Endothelial cell of umbilical vein (primary cell): ENCODE results near the gene IQCB1. TPM values are rescaled to one million over a fixed set of nuclear protein-coding genes. Genes with fewer than 3 reads are reported as not detected.

Experiments used
- BruUV-seq: library from RNA; stranded (reverse); fragments of 400-500 nt; replicated peaks from 2 replicates; lab custom pipeline; 2021; lab: Mats Ljungman, UMichigan
- CTCF ChIA-PET: fragments of 300-600, 350-600 bp; sonication (Branson Sonifier 250); formaldehyde crosslinking; loops from one replicate; lab custom pipeline; 2021; ENCODE audit warnings: antibody characterized with exemption, inconsistent platforms; lab: Charles Lee
- POLR2A ChIA-PET: fragments of 300-600, 350-600 bp; sonication (Branson Sonifier 250); formaldehyde crosslinking; loops from one replicate; lab custom pipeline; 2021; ENCODE audit warnings: antibody characterized with exemption, inconsistent platforms; lab: Charles Lee
- DNase-seq: peaks from one replicate; pipeline ENCODE4 v3.0.0-alpha.2; 2011; ENCODE audit warnings: low read depth, low spot score
- FAIRE-seq: peaks from 2 replicates; lab custom pipeline; 2011; peaks lifted over from hg19 to GRCh38; lab: Jason Lieb, UNC
- H2AFZ ChIP-seq: 2 replicates; pipeline ENCODE4 v1.6.0; 2012; ENCODE audit warnings: low read depth, low read length, control low read depth, inconsistent platforms
- H3K27ac ChIP-seq: 2 replicates; pipeline ENCODE4 v1.5.1; 2011; ENCODE audit warnings: low read depth, mild to moderate bottlenecking, control low read depth, low read length, moderate library complexity; ENCODE audit not compliant: insufficient read depth
- H3K27me3 ChIP-seq, 2 experiments: 2 replicates each; pipeline versions ENCODE4 v1.6.0 to v1.6.1; 2011; ENCODE audit warnings: low read length in 2 of 2, mixed read lengths in 1 of 2; ENCODE audit not compliant: control insufficient read depth in 2 of 2, insufficient read depth in 2 of 2
- H3K36me3 ChIP-seq, 2 experiments: 2 replicates in 1 of 2; 3 replicates in 1 of 2; pipeline ENCODE4 v1.5.1; 2011; ENCODE audit warnings: low read length in 2 of 2, mild to moderate bottlenecking in 1 of 2, moderate library complexity in 1 of 2; ENCODE audit not compliant: control insufficient read depth in 2 of 2, insufficient read depth in 2 of 2; ENCODE audit errors: extremely low read depth in 1 of 2
- H3K4me1 ChIP-seq: 3 replicates; pipeline ENCODE4 v1.5.1; 2011; ENCODE audit warnings: mild to moderate bottlenecking, low read length; ENCODE audit not compliant: control insufficient read depth, insufficient read depth; ENCODE audit errors: extremely low read depth
- H3K4me2 ChIP-seq: 2 replicates; pipeline ENCODE4 v1.6.1; 2011; ENCODE audit warnings: low read length, control low read depth, mixed read lengths; ENCODE audit not compliant: insufficient read depth
- H3K4me3 ChIP-seq, 3 experiments: fragments of 200-600 bp in 1 of 3; sonication (generic), shearing (Covaris generic) in 1 of 3; replicated peaks in 1 of 3; 2 replicates each; pipeline ENCODE4 v1.5.1; 2011 to 2016; ENCODE audit warnings: control low read depth in 3 of 3, low read length in 3 of 3, mild to moderate bottlenecking in 2 of 3, inconsistent platforms in 1 of 3, low read depth in 1 of 3, moderate library complexity in 1 of 3; ENCODE audit not compliant: insufficient read depth in 1 of 3
- H3K79me2 ChIP-seq: 2 replicates; pipeline ENCODE4 v1.6.0; 2012; ENCODE audit warnings: low read length, inconsistent platforms; ENCODE audit not compliant: control insufficient read depth, insufficient read depth
- H3K9ac ChIP-seq: replicated peaks from 2 replicates; pipeline ENCODE3; 2011; ENCODE audit warnings: low read length, control low read depth; ENCODE audit not compliant: insufficient read depth; ENCODE audit errors: extremely low read depth
- H3K9me1 ChIP-seq: replicated peaks from 3 replicates; pipeline ENCODE4 v1.6.0; 2011; ENCODE audit warnings: mild to moderate bottlenecking, low read length; ENCODE audit not compliant: control insufficient read depth, insufficient read depth; ENCODE audit errors: extremely low read depth
- H3K9me3 ChIP-seq: replicated peaks from 2 replicates; pipeline ENCODE4 v1.5.1; 2012; ENCODE audit warnings: low read length, inconsistent platforms; ENCODE audit not compliant: control insufficient read depth, insufficient read depth
- H4K20me1 ChIP-seq: replicated peaks from 2 replicates; pipeline ENCODE3; 2011; ENCODE audit warnings: mild to moderate bottlenecking, low read length; ENCODE audit not compliant: control insufficient read depth, insufficient read depth; ENCODE audit errors: extremely low read depth
- CTCF ChIP-seq, 2 donors: IDR thresholded peaks; 1 replicate in 1 of 2; 2 replicates in 1 of 2; pipeline ENCODE4 v1.5.1; 2011; ENCODE audit warnings: low read length in 2 of 2, mild to moderate bottlenecking in 2 of 2, moderate library complexity in 2 of 2, control low read depth in 1 of 2, inconsistent platforms in 1 of 2, low read depth in 1 of 2; ENCODE audit not compliant: insufficient read depth in 1 of 2; ENCODE audit errors: extremely low read depth in 1 of 2
- EZH2 ChIP-seq: IDR thresholded peaks from 2 replicates; pipeline ENCODE4 v1.6.1; 2012; ENCODE audit warnings: borderline replicate concordance, low read depth, mild to moderate bottlenecking, moderate library complexity, low read length, inconsistent platforms; ENCODE audit not compliant: severe bottlenecking
- FOS ChIP-seq: IDR thresholded peaks from 2 replicates; pipeline ENCODE4 v1.6.1; 2011; ENCODE audit warnings: mild to moderate bottlenecking, low read length, moderate library complexity, borderline replicate concordance; ENCODE audit not compliant: insufficient read depth
- GATA2 ChIP-seq: IDR thresholded peaks from 2 replicates; pipeline ENCODE4 v1.7.0; 2011; ENCODE audit warnings: low read depth, mild to moderate bottlenecking, moderate library complexity, mixed read lengths, low read length; ENCODE audit not compliant: insufficient read length, insufficient read depth
- JUN ChIP-seq: IDR thresholded peaks from 2 replicates; pipeline ENCODE4 v1.6.1; 2011; ENCODE audit warnings: borderline replicate concordance, low read depth; ENCODE audit not compliant: insufficient read length, insufficient read depth
- MAX ChIP-seq: IDR thresholded peaks from 2 replicates; pipeline ENCODE4 v1.6.1; 2011; ENCODE audit not compliant: insufficient read depth, insufficient read length
- MYC ChIP-seq: IDR thresholded peaks from one replicate; pipeline ENCODE4 v1.6.1; 2011; ENCODE audit warnings: mild to moderate bottlenecking, low read depth, low read length
- POLR2A ChIP-seq: IDR thresholded peaks from 2 replicates; pipeline ENCODE4 v1.6.1; 2012; ENCODE audit warnings: low read depth, mild to moderate bottlenecking, control low read depth, low read length
- POLR2AphosphoS5 ChIP-seq: IDR thresholded peaks from 2 replicates; pipeline ENCODE4 v1.6.1; 2012; ENCODE audit warnings: low read depth, mild to moderate bottlenecking, control low read depth, low read length, moderate library complexity; ENCODE audit not compliant: insufficient read depth
- dilution Hi-C: fragments of 300-500 bp; cut with MboI; formaldehyde crosslinking; loops from one replicate; pipeline ENCODE4 v1.15.0; 2019; ENCODE audit warnings: low sequenced_read_pairs; ENCODE audit not compliant: extremely low pct_ligation_motif_present
- intact Hi-C: fragments of 100-400 bp; cut with micrococcal nuclease; formaldehyde crosslinking; loops from one replicate; pipeline ENCODE4 v1.10.0; 2022
- polyA plus RNA-seq, 4 experiments: library from polyadenylated mRNA; depleted of rRNA in 3 of 4; stranded (reverse) in 3 of 4; unstranded in 1 of 4; fragments of >200 nt; gene quantifications; 2 replicates each; pipeline versions ENCODE4 v1.2.1 to v1.2.3, GENCODE V29; 2011 to 2012; ENCODE audit warnings: missing spikeins in 1 of 4
- total RNA-seq: library from RNA; stranded (reverse); gene quantifications from 2 replicates; pipeline ENCODE4 v1.2.3, GENCODE V29; 2021

The IQCB1 gene
- total and polyA plus RNA-seq, 2 donors (not counting 3 experiments of a cell fraction or from before 2014, with no cell fraction given) = 9.9 to 22.0 TPM

- Histone ChIP-seq H4K20me1 (no peaks in the 10 kb centered on the region), H3K9me3 (no peaks in the 10 kb centered on the region), H3K4me3 (no peak overlapping the region), H3K79me2 (peaks cover 12% of the 10 kb centered on the region), H3K27ac (no peak overlapping the region), H3K27me3 (peaks cover 0 to 3% of the 10 kb centered on the region in 2 experiments), H3K4me1 (peaks cover 8% of the 10 kb centered on the region), H2AFZ (no peak overlapping the region), H3K4me2 (no peak overlapping the region), H3K9me1 (no peaks in the 10 kb centered on the region), H3K9ac (no peak overlapping the region), H3K36me3 (peaks cover 0 to 2% of the 10 kb centered on the region in 2 experiments)
- ChIA-PET POLR2A (no interaction called here), CTCF (no interaction called here)
- no TSS peak for BruUV-seq
- intact Hi-C loops = loop anchor here (5.0 kb wide), 1 partner anchor 174 kb away; the partner anchor contains the start of gene HCLS1
- TF ChIP-seq POLR2A (no peak), MYC (no peak), MAX (no peak), GATA2 (no peak), JUN (no peak), CTCF (IDR thresholded peaks at IDR 0.05; ENCODE audit: extremely low read depth in 1 of 2, insufficient read depth in 1 of 2, low read depth in 1 of 2, low read length in 2 of 2) (no peak), EZH2 (no peak), FOS (no peak), POLR2AphosphoS5 (no peak)
- peak; percentile 33 for FAIRE-seq
- dilution Hi-C loops = no loop called here
- no peak for DNase-seq
These were observed 1.6 kb upstream of the IQCB1 start for GRCh38 chr3:121836481-121836880.
